Astrocyte of the spinal cord (primary cell): ENCODE measurements around the gene SYTL3.

Source experiments
- DNase-seq: peaks from one replicate; pipeline ENCODE4 v3.0.0; 2011; ENCODE audit warnings: low read depth, low spot score
- H3K4me3 ChIP-seq: 2 replicates; pipeline ENCODE4 v1.5.1; 2011; ENCODE audit warnings: low read depth, mild to moderate bottlenecking, low read length, moderate library complexity
- in situ Hi-C: cut with HindIII; loops from 2 replicates; pipeline ENCODE4 v1.10.0; 2017; ENCODE audit warnings: low sequenced_read_pairs
- TF ChIP-seq, protein P1 (sequence below): IDR thresholded peaks from 2 replicates; pipeline ENCODE4 v1.5.1; 2012; ENCODE audit warnings: low read depth, mild to moderate bottlenecking, low read length, inconsistent platforms

Gene SYTL3

DNA sequence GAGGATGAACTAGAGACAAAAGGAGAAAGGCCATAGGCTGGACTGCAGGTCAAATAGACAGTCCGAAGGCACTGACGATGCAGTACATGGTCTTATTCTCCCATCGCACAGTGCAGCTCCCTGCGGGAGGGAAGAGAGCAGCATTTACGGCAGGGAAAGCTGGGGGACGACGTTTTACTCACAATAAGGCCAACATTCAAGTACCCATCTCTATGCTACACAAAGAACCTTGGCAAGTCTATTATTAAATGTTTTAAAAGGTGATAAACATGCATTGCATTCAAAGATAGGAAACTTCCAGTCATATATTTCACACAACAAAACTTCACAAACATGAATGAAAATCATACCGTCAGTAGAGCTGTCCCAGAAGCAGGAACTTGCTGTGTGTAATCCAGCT, 13.1 kb upstream of the SYTL3 start:
- no peak overlapping the region for H3K4me3 ChIP-seq
- TF ChIP-seq, protein P1, sequence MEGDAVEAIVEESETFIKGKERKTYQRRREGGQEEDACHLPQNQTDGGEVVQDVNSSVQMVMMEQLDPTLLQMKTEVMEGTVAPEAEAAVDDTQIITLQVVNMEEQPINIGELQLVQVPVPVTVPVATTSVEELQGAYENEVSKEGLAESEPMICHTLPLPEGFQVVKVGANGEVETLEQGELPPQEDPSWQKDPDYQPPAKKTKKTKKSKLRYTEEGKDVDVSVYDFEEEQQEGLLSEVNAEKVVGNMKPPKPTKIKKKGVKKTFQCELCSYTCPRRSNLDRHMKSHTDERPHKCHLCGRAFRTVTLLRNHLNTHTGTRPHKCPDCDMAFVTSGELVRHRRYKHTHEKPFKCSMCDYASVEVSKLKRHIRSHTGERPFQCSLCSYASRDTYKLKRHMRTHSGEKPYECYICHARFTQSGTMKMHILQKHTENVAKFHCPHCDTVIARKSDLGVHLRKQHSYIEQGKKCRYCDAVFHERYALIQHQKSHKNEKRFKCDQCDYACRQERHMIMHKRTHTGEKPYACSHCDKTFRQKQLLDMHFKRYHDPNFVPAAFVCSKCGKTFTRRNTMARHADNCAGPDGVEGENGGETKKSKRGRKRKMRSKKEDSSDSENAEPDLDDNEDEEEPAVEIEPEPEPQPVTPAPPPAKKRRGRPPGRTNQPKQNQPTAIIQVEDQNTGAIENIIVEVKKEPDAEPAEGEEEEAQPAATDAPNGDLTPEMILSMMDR, result no peak
- in situ Hi-C loops, result no loop called here
- DNase-seq, result no peak

DNA sequence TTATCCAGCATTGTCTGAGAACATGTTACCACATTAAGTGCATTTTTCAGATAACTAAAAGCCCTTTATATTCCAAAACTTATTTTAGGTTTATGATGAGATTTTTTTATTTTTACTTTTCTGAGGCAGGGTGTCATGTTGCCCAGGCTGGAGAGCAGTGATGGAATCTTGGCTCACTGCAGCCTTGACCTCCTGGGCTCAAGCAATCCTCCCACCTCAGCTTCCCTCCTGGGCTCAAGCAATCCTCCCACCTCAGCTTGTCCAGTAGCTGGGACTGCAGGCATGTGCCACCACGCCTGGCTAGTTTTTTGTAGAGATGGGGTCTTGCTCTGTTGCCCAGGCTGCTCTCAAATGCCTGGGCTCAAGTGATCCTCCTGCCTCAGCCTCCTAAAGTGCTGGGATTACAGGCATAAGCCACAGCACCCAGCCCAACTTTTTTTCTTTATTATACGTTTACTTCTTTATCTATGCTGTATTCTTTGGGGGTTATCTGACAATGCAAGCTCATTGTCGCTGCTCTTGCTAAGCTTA, 11.5 kb upstream of the SYTL3 start:
- in situ Hi-C loops, result no loop called here
- TF ChIP-seq, protein P1, result no peak
- no peak for DNase-seq
- H3K4me3 ChIP-seq, result no peak overlapping the region

DNA sequence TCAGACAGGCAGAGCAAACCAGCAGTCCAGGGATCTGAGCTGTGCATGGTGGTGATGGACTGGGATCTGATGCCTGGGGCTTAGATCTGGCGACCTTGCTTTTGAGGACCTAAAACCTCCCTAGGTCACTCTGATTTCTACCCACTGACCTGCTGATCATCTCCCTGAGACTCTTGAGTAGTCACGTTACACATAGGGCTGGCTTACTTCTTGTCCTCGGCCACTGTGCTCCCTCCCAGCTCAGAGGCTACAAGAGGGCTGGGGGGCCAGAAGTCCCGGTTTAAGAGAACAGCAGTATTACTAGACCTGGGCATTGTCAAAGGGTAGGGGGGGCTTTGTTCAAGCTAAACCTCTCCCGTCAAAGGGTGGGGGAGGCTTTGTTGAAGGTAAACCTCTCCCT, 10.8 kb upstream of the SYTL3 start:
- in situ Hi-C loops, result no loop called here
- no peak for DNase-seq
- no peak overlapping the region for H3K4me3 ChIP-seq
- TF ChIP-seq, protein P1, result no peak

DNA sequence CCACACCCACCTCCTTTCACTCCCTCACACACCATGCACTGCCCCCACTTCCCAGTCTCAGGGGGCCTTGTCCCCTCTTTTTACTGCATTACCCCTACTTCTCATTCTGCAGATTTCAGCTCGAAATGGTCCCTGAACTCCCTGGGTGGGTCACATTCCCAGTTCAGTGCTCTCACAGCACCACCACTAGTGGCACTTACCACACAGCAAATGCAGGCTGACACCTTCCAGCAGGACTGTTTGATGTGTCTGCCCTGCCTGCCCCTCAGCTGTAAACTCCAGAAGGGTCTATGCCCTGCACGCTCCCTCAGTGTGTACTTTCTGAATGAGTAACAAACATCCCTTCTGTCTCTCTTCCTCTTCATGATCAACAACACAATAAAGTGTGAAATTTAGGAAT, 9.3 kb upstream of the SYTL3 start:
- TF ChIP-seq, protein P1, result no peak
- in situ Hi-C loops, result no loop called here
- no peak overlapping the region for H3K4me3 ChIP-seq
- DNase-seq, result no peak

DNA sequence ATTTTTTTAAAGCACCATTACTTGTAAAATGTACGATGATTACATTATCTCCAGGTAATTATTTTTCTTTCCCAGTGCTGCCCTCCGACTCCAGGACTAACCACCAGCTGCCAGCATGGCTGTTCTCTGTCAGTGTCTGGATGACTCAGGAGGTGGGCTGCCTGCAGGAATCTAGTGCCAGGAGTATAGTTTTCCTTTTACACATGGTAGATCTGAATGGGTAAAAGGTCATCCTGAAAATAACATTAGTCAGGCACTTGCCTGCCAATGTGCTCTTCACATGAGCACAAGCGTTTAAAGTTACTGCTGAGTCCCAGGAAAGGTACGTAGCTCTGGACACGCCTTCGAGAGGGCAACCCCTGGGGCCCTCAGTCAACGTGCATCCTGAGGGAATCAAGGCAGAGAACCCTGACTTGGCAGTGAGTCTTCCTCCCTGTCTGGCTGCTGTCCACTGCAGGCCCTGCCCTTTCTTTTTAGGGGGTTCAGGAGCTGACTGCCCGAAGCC, 7.7 kb upstream of the SYTL3 start:
- in situ Hi-C loops, result no loop called here
- TF ChIP-seq, protein P1, result no peak
- peak overlapping the region; percentile 0 for H3K4me3 ChIP-seq
- peak; percentile 90 for DNase-seq

DNA sequence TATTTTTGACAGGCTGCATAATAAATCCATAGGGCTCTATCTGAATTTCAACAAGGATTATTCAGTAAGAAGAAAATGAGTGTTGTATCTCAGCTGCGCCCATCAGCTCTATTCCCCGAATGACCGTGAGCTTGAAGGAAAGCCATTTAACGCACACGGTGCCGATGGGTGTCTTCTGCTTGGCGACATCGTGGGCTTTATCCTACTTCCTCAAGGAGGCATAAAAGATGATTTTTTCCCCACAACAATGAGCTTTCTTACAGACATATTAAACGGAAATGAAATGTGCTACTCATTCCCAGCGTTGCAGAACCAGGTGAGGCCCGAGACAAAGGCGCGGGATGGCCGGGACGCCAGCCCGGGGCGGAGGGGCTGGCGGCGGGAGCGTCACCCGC, 6.0 kb upstream of the SYTL3 start:
- in situ Hi-C loops, result no loop called here
- TF ChIP-seq, protein P1, result no peak
- DNase-seq, result peak; percentile 29
- H3K4me3 ChIP-seq, result peak overlapping the region; percentile 88
